Tibial nerve (tissue), 4 donors: ENCODE measurements around the gene USP34.

Experiments
- CTCF ChIP-seq, 5 experiments: fragments of 200-600 bp in 3 of 5; fragments of 450-650 bp in 2 of 5; sonication (generic) in 3 of 5; IDR thresholded peaks; one replicate each; pipeline ENCODE4 v1.5.1; 2016 to 2019; ENCODE audit warnings: antibody characterized with exemption in 5 of 5, mild to moderate bottlenecking in 3 of 5, moderate library complexity in 2 of 5
- EP300 ChIP-seq, 2 donors: sonication (generic); formaldehyde crosslinking; IDR thresholded peaks; one replicate each; pipeline ENCODE4 v1.6.1; 2017; ENCODE audit warnings: antibody characterized with exemption in 2 of 2, mild to moderate bottlenecking in 1 of 2

- TF ChIP-seq CTCF (IDR thresholded peaks at IDR 0.05) = no peak
- no peak for TF ChIP-seq EP300 (IDR thresholded peaks at IDR 0.05)
These were observed 5.8 kb downstream of the USP34 start for GRCh38 chr2:61465045-61465444.
